ENCODE results near the gene OR9G1. TPM values are rescaled to one million over a fixed set of nuclear protein-coding genes. Genes with fewer than 3 reads are reported as not detected.

The OR9G1 gene
- total RNA-seq, 4 donors from 2014 or later: not detected

GRCh38 chr11:56714206-56714605 is 15.3 kb downstream of the OR9G1 start:
- Histone ChIP-seq H3K4me3 (no peak overlapping the region), H3K9me3 (peaks cover 0 to 10% (median 1%) of the 10 kb centered on the region in 4 donors), H3K36me3 (no peaks in the 10 kb centered on the region), H3K27ac (no peak overlapping the region), H3K4me1 (no peaks in the 10 kb centered on the region), H3K27me3 (no peaks in the 10 kb centered on the region)
- WGBS, 2 donors: 80 to 82% methylated on average over 2 of the region's 2 CpGs
- DNase-seq (ENCODE audit: low spot score in 2 of 2): no peak
- TF ChIP-seq CTCF (IDR thresholded peaks at IDR 0.05): no peak
- TF ChIP-seq EP300 (IDR thresholded peaks at IDR 0.05): no peak
- TF ChIP-seq POLR2A (IDR thresholded peaks at IDR 0.05): no peak

GRCh38 chr11:56716379-56716854 is 17.5 kb downstream of the OR9G1 start:
- Histone ChIP-seq H3K36me3 (no peaks in the 10 kb centered on the region), H3K9me3 (no peaks in the 10 kb centered on the region), H3K27me3 (no peaks in the 10 kb centered on the region), H3K4me3 (no peak overlapping the region), H3K4me1 (no peaks in the 10 kb centered on the region), H3K27ac (no peak overlapping the region)
- 68 to 83% methylated on average over 6 of the region's 6 CpGs for WGBS, 2 donors
- DNase-seq (ENCODE audit: low spot score in 2 of 2): no peak
- TF ChIP-seq CTCF (IDR thresholded peaks at IDR 0.05): no peak
- no peak for TF ChIP-seq EP300 (IDR thresholded peaks at IDR 0.05)
- no peak for TF ChIP-seq POLR2A (IDR thresholded peaks at IDR 0.05)

GRCh38 chr11:56720513-56720912 is 21.6 kb downstream of the OR9G1 start:
- DNase-seq (ENCODE audit: low spot score in 2 of 2): no peak
- Histone ChIP-seq H3K27me3 (no peaks in the 10 kb centered on the region), H3K4me3 (no peak overlapping the region), H3K4me1 (no peaks in the 10 kb centered on the region), H3K9me3 (no peaks in the 10 kb centered on the region), H3K27ac (no peak overlapping the region), H3K36me3 (no peaks in the 10 kb centered on the region)
- WGBS, 2 donors: 68% methylated on average over 4 of the region's 4 CpGs
- TF ChIP-seq EP300 (IDR thresholded peaks at IDR 0.05) (no peak), POLR2A (IDR thresholded peaks at IDR 0.05) (no peak), CTCF (IDR thresholded peaks at IDR 0.05) (no peak)

- Histone ChIP-seq H3K36me3 (no peaks in the 10 kb centered on the region), H3K27me3 (no peaks in the 10 kb centered on the region), H3K27ac (no peak overlapping the region), H3K4me3 (no peak overlapping the region), H3K4me1 (no peaks in the 10 kb centered on the region), H3K9me3 (no peaks in the 10 kb centered on the region)
- no peak for DNase-seq (ENCODE audit: low spot score in 2 of 2)
- TF ChIP-seq EP300 (IDR thresholded peaks at IDR 0.05) (no peak), CTCF (IDR thresholded peaks at IDR 0.05) (no peak), POLR2A (IDR thresholded peaks at IDR 0.05) (no peak)
- WGBS, 2 donors: 91 to 93% methylated on average over 3 of the region's 3 CpGs
Observed at GRCh38 chr11:56740107-56740506, 41.2 kb downstream of the OR9G1 start.

- H3K27ac ChIP-seq: no peak overlapping the region
- DNase-seq (ENCODE audit: low spot score in 2 of 2): no peak
- H3K36me3 ChIP-seq: no peaks in the 10 kb centered on the region
- no peaks in the 10 kb centered on the region for H3K27me3 ChIP-seq
- no peaks in the 10 kb centered on the region for H3K4me1 ChIP-seq
- no peak overlapping the region for H3K4me3 ChIP-seq
- TF ChIP-seq CTCF (IDR thresholded peaks at IDR 0.05) (no peak), EP300 (IDR thresholded peaks at IDR 0.05) (no peak), POLR2A (IDR thresholded peaks at IDR 0.05) (no peak)
- 85 to 87% methylated on average over 4 of the region's 4 CpGs for WGBS, 2 donors
- H3K9me3 ChIP-seq: no peaks in the 10 kb centered on the region
Observed at GRCh38 chr11:56740886-56741285, 42.0 kb downstream of the OR9G1 start.

All from tibial nerve (tissue), 4 donors.